Progenitor cell of endocrine pancreas (in vitro differentiated cells): ENCODE measurements around the gene HLF. TPM values are rescaled to one million over a fixed set of nuclear protein-coding genes. Genes with fewer than 3 reads are reported as not detected.

Experiments
- DNase-seq: peaks from one replicate; pipeline ENCODE4 v3.0.0; 2021; ENCODE audit warnings: low spot score; ENCODE audit not compliant: unreplicated experiment
- H3K27ac Mint-ChIP-seq: 2 replicates; pipeline ENCODE4 v1.8.0; 2021; ENCODE audit warnings: mild to moderate bottlenecking, moderate library complexity, mixed read lengths
- H3K27me3 Mint-ChIP-seq: 2 replicates; pipeline ENCODE4 v1.8.0; 2021; ENCODE audit warnings: mixed read lengths
- H3K36me3 Mint-ChIP-seq: 2 replicates; pipeline ENCODE4 v1.8.0; 2022; ENCODE audit warnings: mixed read lengths; ENCODE audit not compliant: insufficient read depth
- H3K4me1 Mint-ChIP-seq: 2 replicates; pipeline ENCODE4 v1.8.0; 2021; ENCODE audit warnings: low read depth, mixed read lengths
- H3K4me3 Mint-ChIP-seq: 2 replicates; pipeline ENCODE4 v1.8.0; 2021; ENCODE audit warnings: low read depth, mild to moderate bottlenecking, moderate library complexity, mixed read lengths
- H3K9me3 Mint-ChIP-seq: 2 replicates; pipeline ENCODE4 v1.8.0; 2021; ENCODE audit warnings: low read depth, mixed read lengths
- total RNA-seq: library from RNA; stranded (reverse); gene quantifications from 2 replicates; pipeline ENCODE4 v1.2.1, GENCODE V29; 2021
- TF ChIP-seq, protein P1 (sequence below): fragments of 200-600 bp; sonication (generic); IDR thresholded peaks from one replicate; pipeline ENCODE4 v1.5.0; 2021; ENCODE audit warnings: antibody characterized with exemption, mild to moderate bottlenecking; ENCODE audit not compliant: unreplicated experiment

Gene HLF
- total RNA-seq, 1 donor from 2014 or later: 0.41 TPM

DNA sequence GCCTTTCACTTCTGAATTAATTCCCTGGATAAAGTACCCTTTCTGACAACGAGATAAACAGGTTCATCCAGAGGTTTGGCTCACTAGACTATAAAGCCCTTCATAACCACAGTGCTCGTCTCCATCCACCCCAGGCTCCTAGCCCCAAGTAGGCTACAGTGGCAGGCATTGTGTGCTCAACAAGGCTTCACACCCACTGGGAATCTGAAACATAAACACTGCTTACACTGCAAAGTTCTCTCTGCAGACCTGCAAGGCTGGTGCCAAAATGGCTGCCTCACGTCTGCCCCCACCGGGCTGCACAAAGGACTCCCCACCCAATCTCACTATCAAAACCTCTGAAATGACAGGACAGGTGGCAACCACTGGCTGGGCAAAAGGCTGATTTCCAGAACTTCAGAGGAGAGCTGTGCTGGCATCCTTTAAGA lies 5.1 kb upstream of the HLF start:
- TF ChIP-seq, protein P1, sequence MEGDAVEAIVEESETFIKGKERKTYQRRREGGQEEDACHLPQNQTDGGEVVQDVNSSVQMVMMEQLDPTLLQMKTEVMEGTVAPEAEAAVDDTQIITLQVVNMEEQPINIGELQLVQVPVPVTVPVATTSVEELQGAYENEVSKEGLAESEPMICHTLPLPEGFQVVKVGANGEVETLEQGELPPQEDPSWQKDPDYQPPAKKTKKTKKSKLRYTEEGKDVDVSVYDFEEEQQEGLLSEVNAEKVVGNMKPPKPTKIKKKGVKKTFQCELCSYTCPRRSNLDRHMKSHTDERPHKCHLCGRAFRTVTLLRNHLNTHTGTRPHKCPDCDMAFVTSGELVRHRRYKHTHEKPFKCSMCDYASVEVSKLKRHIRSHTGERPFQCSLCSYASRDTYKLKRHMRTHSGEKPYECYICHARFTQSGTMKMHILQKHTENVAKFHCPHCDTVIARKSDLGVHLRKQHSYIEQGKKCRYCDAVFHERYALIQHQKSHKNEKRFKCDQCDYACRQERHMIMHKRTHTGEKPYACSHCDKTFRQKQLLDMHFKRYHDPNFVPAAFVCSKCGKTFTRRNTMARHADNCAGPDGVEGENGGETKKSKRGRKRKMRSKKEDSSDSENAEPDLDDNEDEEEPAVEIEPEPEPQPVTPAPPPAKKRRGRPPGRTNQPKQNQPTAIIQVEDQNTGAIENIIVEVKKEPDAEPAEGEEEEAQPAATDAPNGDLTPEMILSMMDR: no peak
- no peak overlapping the region for H3K4me3 Mint-ChIP-seq
- no peak for DNase-seq
- peaks cover 7% of the 10 kb centered on the region for H3K9me3 Mint-ChIP-seq
- H3K36me3 Mint-ChIP-seq: no peaks in the 10 kb centered on the region
- H3K27ac Mint-ChIP-seq: no peak overlapping the region
- H3K4me1 Mint-ChIP-seq: peaks cover 9% of the 10 kb centered on the region
- H3K27me3 Mint-ChIP-seq: peaks cover 43% of the 10 kb centered on the region

- Mint-ChIP-seq H3K4me1 (peaks cover 9% of the 10 kb centered on the region), H3K4me3 (no peak overlapping the region), H3K9me3 (peaks cover 7% of the 10 kb centered on the region), H3K27me3 (peaks cover 55% of the 10 kb centered on the region), H3K27ac (no peak overlapping the region), H3K36me3 (no peaks in the 10 kb centered on the region)
- DNase-seq: no peak
- TF ChIP-seq, protein P1: no peak
These were observed 3.4 kb upstream of the HLF start for GRCh38 chr17:55261311-55261710.

DNA sequence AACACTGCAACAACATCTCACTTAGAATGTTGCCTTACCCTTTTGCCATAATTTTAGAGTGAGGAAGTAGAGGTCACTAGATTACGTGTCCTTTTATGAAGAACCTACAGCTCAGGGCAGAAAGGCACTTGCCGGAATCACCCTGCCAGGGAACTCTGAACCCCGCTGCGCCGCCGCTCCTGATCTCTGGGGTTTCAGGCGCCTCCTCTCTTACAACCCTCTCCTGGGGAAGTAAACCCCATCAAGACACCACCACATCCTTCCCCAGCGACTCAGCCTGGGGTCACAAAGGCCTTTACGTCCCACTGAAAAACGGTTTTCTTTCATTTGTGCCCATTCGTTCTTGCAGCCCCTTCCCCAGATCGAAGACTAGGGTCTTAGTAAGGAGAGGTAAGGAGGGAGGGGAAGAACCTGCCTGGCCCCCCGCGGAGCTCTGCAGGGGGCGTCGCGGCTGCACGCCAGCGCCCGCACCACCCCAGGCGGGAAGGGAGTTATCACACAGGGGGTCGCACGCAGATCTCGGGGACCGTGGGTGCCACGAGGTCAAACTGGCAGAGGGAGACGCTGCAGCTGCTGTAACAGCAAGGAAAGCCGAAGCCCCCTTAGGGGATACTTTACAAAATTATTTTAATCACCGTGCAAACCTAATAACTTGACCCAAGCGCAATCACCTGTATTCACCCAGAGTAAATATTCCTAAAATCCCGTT lies 1.0 kb upstream of the HLF start:
- peak overlapping the region; percentile 61 for H3K4me3 Mint-ChIP-seq
- no peaks in the 10 kb centered on the region for H3K36me3 Mint-ChIP-seq
- TF ChIP-seq, protein P1: no peak
- no peak overlapping the region for H3K27ac Mint-ChIP-seq
- peaks cover 7% of the 10 kb centered on the region for H3K9me3 Mint-ChIP-seq
- DNase-seq: no peak
- peaks cover 76% of the 10 kb centered on the region for H3K27me3 Mint-ChIP-seq
- H3K4me1 Mint-ChIP-seq: peaks cover 9% of the 10 kb centered on the region

GRCh38 chr17:55264278-55264644 lies 499 bp upstream of the HLF start:
- Mint-ChIP-seq H3K4me3 (peak overlapping the region; percentile 61), H3K9me3 (peaks cover 7% of the 10 kb centered on the region)
- no peak for DNase-seq

DNA sequence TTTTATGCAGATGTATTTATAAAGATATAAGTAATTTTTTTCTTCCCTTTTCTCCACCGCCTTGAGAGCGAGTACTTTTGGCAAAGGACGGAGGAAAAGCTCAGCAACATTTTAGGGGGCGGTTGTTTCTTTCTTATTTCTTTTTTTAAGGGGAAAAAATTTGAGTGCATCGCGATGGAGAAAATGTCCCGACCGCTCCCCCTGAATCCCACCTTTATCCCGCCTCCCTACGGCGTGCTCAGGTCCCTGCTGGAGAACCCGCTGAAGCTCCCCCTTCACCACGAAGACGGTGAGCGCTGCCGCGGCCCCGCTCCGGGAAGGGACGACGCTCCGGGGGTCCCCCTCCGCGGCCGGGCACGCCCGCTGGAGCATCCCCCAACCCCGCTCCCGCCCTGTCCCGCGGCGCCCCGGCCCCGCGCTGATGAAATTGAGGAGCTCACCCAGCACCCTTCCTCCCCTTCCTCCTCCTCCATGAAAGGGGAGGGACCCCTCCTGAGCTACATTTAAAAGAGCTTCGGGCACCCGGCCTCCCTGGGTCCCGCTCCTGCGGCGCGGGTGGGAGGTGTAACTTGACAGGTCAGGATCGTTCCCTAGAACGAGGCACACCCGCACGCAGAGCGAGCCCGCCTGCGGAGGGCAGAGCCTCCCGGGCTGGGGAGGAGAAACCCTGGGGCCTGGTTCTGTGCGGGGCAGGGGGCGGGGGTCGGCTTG lies 706 bp downstream of the HLF start:
- Mint-ChIP-seq H3K9me3 (peaks cover 7% of the 10 kb centered on the region), H3K4me1 (peaks cover 6% of the 10 kb centered on the region), H3K36me3 (no peaks in the 10 kb centered on the region), H3K27ac (no peak overlapping the region), H3K4me3 (peak overlapping the region; percentile 42), H3K27me3 (peaks cover 87% of the 10 kb centered on the region)
- DNase-seq: no peak
- TF ChIP-seq, protein P1: no peak

More at GRCh38 chr17:55264278-55264644, 499 bp upstream of the HLF start:
- TF ChIP-seq, protein P1: no peak
- Mint-ChIP-seq H3K27me3 (peaks cover 78% of the 10 kb centered on the region), H3K27ac (peak overlapping the region; percentile 21), H3K4me1 (peaks cover 9% of the 10 kb centered on the region), H3K36me3 (no peaks in the 10 kb centered on the region)
